WTC11 (cell line): ENCODE measurements around the gene SNX6. TPM values are rescaled to one million over a fixed set of nuclear protein-coding genes. Genes with fewer than 3 reads are reported as not detected.

Experiments used
- ATAC-seq: fragments of 200-7000 bp; cut with Tn5 transposase; 2 replicates; pipeline ENCODE4 v1.10.0; 2021; ENCODE audit warnings: mild to moderate bottlenecking, moderate library complexity
- CTCF ChIA-PET: fragments of 300-600 bp; sonication (Branson Sonifier 250); formaldehyde crosslinking; loops from one replicate; lab custom pipeline; 2021; ENCODE audit warnings: antibody characterized with exemption; lab: Charles Lee
- POLR2A ChIA-PET: fragments of 350-600 bp; sonication (Branson Sonifier 250); formaldehyde crosslinking; loops from one replicate; lab custom pipeline; 2021; ENCODE audit warnings: antibody characterized with exemption; lab: Charles Lee
- DNase-seq: peaks from one replicate; pipeline ENCODE4 v3.0.0; 2021; ENCODE audit warnings: low spot score
- H3K27ac Mint-ChIP-seq: 2 replicates; pipeline ENCODE4 v1.8.0; 2021; ENCODE audit warnings: mixed read lengths
- H3K27me3 Mint-ChIP-seq: 2 replicates; pipeline ENCODE4 v1.8.0; 2021; ENCODE audit warnings: low read depth, mild to moderate bottlenecking, moderate library complexity, mixed read lengths
- H3K36me3 Mint-ChIP-seq: 2 replicates; pipeline ENCODE4 v1.8.0; 2021; ENCODE audit warnings: mixed read lengths
- H3K4me1 Mint-ChIP-seq: 2 replicates; pipeline ENCODE4 v1.8.0; 2022; ENCODE audit warnings: mixed read lengths
- H3K4me3 Mint-ChIP-seq: 2 replicates; pipeline ENCODE4 v1.8.0; 2021; ENCODE audit warnings: mild to moderate bottlenecking, moderate library complexity, mixed read lengths
- H3K9me3 Mint-ChIP-seq: 2 replicates; pipeline ENCODE4 v1.8.0; 2021; ENCODE audit warnings: mixed read lengths
- CREB1 ChIP-seq: sonication (generic); formaldehyde crosslinking; IDR thresholded peaks from 2 replicates; pipeline ENCODE4 v1.8.0; 2023; ENCODE audit warnings: mild to moderate bottlenecking, missing genetic modification reagents
- ETV6 ChIP-seq: sonication (generic); formaldehyde crosslinking; IDR thresholded peaks from 2 replicates; pipeline ENCODE4 v1.8.1; 2022; ENCODE audit warnings: mild to moderate bottlenecking, missing genetic modification reagents
- IRF2 ChIP-seq: sonication (generic); formaldehyde crosslinking; IDR thresholded peaks from 2 replicates; pipeline ENCODE4 v1.8.0; 2022; ENCODE audit warnings: low read depth, missing genetic modification reagents, borderline replicate concordance
- MYBL2 ChIP-seq: sonication (generic); formaldehyde crosslinking; IDR thresholded peaks from 2 replicates; pipeline ENCODE4 v1.8.1; 2023; ENCODE audit warnings: mild to moderate bottlenecking, moderate library complexity, missing genetic modification reagents
- NFATC4 ChIP-seq: fragments of 250-450 bp; sonication (Bioruptor Pico); IDR thresholded peaks from 2 replicates; pipeline ENCODE4 v1.9.0; 2021; ENCODE audit warnings: mild to moderate bottlenecking
- NFE2L1 ChIP-seq: sonication (generic); formaldehyde crosslinking; IDR thresholded peaks from 2 replicates; pipeline ENCODE4 v1.8.1; 2023; ENCODE audit warnings: missing genetic modification reagents
- PRRX2 ChIP-seq: fragments of 250-450 bp; sonication (Bioruptor Pico); IDR thresholded peaks from 2 replicates; pipeline ENCODE4 v1.8.0; 2021; ENCODE audit warnings: mild to moderate bottlenecking
- SOX15 ChIP-seq: fragments of 250-450 bp; sonication (Bioruptor Pico); IDR thresholded peaks from 2 replicates; pipeline ENCODE4 v1.9.0; 2021; ENCODE audit warnings: mild to moderate bottlenecking
- SP1 ChIP-seq: sonication (generic); formaldehyde crosslinking; conservative IDR thresholded peaks from 2 replicates; pipeline ENCODE4 v1.8.1; 2022; ENCODE audit warnings: missing genetic modification reagents
- TEAD4 ChIP-seq: sonication (generic); formaldehyde crosslinking; IDR thresholded peaks from 2 replicates; pipeline ENCODE4 v1.8.0; 2022; ENCODE audit warnings: mild to moderate bottlenecking, missing genetic modification reagents
- ZNF232 ChIP-seq: sonication (generic); formaldehyde crosslinking; IDR thresholded peaks from 2 replicates; pipeline ENCODE4 v1.8.0; 2022; ENCODE audit warnings: mild to moderate bottlenecking, missing genetic modification reagents
- ZNF396 ChIP-seq: fragments of 250-450 bp; sonication (Bioruptor Pico); IDR thresholded peaks from 2 replicates; pipeline ENCODE4 v1.8.0; 2021; ENCODE audit warnings: mild to moderate bottlenecking, moderate library complexity, borderline replicate concordance
- total RNA-seq: library from RNA; stranded (reverse); gene quantifications from 3 replicates; pipeline ENCODE4 v1.2.3, GENCODE V29; 2021
- TF ChIP-seq, protein P1 (sequence below): fragments of 250-450 bp; sonication (Bioruptor Pico); IDR thresholded peaks from 2 replicates; pipeline ENCODE4 v1.9.0; 2021; ENCODE audit warnings: mild to moderate bottlenecking
- TF ChIP-seq, protein P2 (sequence below): sonication (generic); formaldehyde crosslinking; IDR thresholded peaks from 2 replicates; pipeline ENCODE4 v1.8.0; 2022; ENCODE audit warnings: mild to moderate bottlenecking, missing genetic modification reagents
- TF ChIP-seq, protein P3 (sequence below): sonication (generic); formaldehyde crosslinking; IDR thresholded peaks from 2 replicates; pipeline ENCODE4 v1.8.1; 2023; ENCODE audit warnings: mild to moderate bottlenecking, missing genetic modification reagents, moderate library complexity
- TF ChIP-seq, protein P4 (sequence below): sonication (generic); formaldehyde crosslinking; IDR thresholded peaks from 2 replicates; pipeline ENCODE4 v1.8.1; 2023; ENCODE audit warnings: mild to moderate bottlenecking, missing genetic modification reagents, borderline replicate concordance
- TF ChIP-seq, protein P5 (sequence below): sonication (generic); formaldehyde crosslinking; IDR thresholded peaks from 2 replicates; pipeline ENCODE4 v1.8.1; 2022; ENCODE audit warnings: missing genetic modification reagents, borderline replicate concordance
- TF ChIP-seq, protein P6 (sequence below): fragments of 250-450 bp; sonication (Bioruptor Pico); IDR thresholded peaks from 2 replicates; pipeline ENCODE4 v1.8.0; 2021; ENCODE audit warnings: mild to moderate bottlenecking
- TF ChIP-seq, protein P7 (sequence below): fragments of 250-450 bp; sonication (Bioruptor Pico); conservative IDR thresholded peaks from 2 replicates; pipeline ENCODE4 v1.9.0; 2021; ENCODE audit warnings: mild to moderate bottlenecking
- TF ChIP-seq, protein P8 (sequence below): sonication (generic); formaldehyde crosslinking; conservative IDR thresholded peaks from 2 replicates; pipeline ENCODE4 v1.8.1; 2022; ENCODE audit warnings: mild to moderate bottlenecking, missing genetic modification reagents
- TF ChIP-seq, protein P9 (sequence below): sonication (generic); formaldehyde crosslinking; IDR thresholded peaks from 2 replicates; pipeline ENCODE4 v1.8.1; 2023; ENCODE audit warnings: mild to moderate bottlenecking, moderate library complexity, missing genetic modification reagents

SNX6 gene
- total RNA-seq, 1 experiment from 2014 or later: 51.3 TPM

DNA sequence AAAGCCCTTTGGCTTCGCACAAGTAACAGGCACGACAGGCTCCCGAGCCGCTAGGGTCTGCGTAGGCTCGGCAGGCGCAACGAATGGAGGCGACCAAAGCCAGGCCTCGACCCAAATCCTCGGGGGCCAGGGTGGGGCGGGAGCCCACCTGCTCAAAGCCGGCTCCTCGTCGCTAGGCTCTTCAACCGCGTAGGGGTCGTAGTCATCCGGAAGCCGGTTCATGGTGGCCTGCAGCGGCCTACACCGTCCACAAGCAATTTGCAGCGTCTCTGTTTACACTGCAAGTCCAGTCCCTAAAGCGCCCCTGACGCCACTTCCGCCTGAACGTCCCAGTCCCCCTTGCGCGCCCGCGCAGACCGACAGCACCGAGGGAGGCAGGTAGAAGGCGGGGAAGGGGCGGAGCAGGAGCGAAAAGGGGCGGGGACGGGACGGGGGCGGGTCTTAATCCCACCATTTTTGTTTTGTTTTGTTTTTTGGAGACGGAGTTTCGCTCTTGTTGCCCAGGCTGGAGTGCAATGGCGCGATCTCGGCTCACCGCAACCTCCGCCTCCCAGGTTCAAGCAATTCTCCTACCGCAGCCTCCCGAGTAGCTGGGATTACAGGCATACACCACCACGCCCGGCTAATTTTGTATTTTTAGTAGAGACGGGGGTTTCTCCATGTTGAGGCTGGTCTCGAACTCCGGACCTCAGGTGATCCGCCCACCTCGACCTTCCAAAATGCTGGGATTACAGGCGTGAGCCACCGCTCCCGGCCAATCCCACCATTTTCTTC is 90.4 kb downstream of the SNX6 start, which contains the start of gene EAPP (continued):
- TF ChIP-seq, protein P1, sequence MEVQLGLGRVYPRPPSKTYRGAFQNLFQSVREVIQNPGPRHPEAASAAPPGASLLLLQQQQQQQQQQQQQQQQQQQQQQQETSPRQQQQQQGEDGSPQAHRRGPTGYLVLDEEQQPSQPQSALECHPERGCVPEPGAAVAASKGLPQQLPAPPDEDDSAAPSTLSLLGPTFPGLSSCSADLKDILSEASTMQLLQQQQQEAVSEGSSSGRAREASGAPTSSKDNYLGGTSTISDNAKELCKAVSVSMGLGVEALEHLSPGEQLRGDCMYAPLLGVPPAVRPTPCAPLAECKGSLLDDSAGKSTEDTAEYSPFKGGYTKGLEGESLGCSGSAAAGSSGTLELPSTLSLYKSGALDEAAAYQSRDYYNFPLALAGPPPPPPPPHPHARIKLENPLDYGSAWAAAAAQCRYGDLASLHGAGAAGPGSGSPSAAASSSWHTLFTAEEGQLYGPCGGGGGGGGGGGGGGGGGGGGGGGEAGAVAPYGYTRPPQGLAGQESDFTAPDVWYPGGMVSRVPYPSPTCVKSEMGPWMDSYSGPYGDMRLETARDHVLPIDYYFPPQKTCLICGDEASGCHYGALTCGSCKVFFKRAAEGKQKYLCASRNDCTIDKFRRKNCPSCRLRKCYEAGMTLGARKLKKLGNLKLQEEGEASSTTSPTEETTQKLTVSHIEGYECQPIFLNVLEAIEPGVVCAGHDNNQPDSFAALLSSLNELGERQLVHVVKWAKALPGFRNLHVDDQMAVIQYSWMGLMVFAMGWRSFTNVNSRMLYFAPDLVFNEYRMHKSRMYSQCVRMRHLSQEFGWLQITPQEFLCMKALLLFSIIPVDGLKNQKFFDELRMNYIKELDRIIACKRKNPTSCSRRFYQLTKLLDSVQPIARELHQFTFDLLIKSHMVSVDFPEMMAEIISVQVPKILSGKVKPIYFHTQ (CRISPR knock-in tag): 0 out of 2 replicates have a peak, but pooled peaks have one; percentile 27
- TF ChIP-seq, protein P2, sequence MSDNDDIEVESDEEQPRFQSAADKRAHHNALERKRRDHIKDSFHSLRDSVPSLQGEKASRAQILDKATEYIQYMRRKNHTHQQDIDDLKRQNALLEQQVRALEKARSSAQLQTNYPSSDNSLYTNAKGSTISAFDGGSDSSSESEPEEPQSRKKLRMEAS (CRISPR knock-in tag): peak; percentile 58
- TF ChIP-seq ZNF232 (CRISPR knock-in tag) (no peak), NFATC4 (CRISPR knock-in tag) (no peak), TEAD4 (CRISPR knock-in tag) (no peak), CREB1 (no peak), ETV6 (no peak), ZNF396 (no peak), PRRX2 (CRISPR knock-in tag) (no peak), IRF2 (CRISPR knock-in tag) (no peak)
- TF ChIP-seq, protein P3, sequence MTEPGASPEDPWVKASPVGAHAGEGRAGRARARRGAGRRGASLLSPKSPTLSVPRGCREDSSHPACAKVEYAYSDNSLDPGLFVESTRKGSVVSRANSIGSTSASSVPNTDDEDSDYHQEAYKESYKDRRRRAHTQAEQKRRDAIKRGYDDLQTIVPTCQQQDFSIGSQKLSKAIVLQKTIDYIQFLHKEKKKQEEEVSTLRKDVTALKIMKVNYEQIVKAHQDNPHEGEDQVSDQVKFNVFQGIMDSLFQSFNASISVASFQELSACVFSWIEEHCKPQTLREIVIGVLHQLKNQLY (CRISPR knock-in tag): no peak
- TF ChIP-seq, protein P4, sequence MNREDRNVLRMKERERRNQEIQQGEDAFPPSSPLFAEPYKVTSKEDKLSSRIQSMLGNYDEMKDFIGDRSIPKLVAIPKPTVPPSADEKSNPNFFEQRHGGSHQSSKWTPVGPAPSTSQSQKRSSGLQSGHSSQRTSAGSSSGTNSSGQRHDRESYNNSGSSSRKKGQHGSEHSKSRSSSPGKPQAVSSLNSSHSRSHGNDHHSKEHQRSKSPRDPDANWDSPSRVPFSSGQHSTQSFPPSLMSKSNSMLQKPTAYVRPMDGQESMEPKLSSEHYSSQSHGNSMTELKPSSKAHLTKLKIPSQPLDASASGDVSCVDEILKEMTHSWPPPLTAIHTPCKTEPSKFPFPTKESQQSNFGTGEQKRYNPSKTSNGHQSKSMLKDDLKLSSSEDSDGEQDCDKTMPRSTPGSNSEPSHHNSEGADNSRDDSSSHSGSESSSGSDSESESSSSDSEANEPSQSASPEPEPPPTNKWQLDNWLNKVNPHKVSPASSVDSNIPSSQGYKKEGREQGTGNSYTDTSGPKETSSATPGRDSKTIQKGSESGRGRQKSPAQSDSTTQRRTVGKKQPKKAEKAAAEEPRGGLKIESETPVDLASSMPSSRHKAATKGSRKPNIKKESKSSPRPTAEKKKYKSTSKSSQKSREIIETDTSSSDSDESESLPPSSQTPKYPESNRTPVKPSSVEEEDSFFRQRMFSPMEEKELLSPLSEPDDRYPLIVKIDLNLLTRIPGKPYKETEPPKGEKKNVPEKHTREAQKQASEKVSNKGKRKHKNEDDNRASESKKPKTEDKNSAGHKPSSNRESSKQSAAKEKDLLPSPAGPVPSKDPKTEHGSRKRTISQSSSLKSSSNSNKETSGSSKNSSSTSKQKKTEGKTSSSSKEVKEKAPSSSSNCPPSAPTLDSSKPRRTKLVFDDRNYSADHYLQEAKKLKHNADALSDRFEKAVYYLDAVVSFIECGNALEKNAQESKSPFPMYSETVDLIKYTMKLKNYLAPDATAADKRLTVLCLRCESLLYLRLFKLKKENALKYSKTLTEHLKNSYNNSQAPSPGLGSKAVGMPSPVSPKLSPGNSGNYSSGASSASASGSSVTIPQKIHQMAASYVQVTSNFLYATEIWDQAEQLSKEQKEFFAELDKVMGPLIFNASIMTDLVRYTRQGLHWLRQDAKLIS (CRISPR knock-in tag): no peak
- TF ChIP-seq, protein P5, sequence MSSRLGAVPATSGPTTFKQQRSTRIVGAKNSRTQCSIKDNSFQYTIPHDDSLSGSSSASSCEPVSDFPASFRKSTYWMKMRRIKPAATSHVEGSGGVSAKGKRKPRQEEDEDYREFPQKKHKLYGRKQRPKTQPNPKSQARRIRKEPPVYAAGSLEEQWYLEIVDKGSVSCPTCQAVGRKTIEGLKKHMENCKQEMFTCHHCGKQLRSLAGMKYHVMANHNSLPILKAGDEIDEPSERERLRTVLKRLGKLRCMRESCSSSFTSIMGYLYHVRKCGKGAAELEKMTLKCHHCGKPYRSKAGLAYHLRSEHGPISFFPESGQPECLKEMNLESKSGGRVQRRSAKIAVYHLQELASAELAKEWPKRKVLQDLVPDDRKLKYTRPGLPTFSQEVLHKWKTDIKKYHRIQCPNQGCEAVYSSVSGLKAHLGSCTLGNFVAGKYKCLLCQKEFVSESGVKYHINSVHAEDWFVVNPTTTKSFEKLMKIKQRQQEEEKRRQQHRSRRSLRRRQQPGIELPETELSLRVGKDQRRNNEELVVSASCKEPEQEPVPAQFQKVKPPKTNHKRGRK (CRISPR knock-in tag): no peak

DNA sequence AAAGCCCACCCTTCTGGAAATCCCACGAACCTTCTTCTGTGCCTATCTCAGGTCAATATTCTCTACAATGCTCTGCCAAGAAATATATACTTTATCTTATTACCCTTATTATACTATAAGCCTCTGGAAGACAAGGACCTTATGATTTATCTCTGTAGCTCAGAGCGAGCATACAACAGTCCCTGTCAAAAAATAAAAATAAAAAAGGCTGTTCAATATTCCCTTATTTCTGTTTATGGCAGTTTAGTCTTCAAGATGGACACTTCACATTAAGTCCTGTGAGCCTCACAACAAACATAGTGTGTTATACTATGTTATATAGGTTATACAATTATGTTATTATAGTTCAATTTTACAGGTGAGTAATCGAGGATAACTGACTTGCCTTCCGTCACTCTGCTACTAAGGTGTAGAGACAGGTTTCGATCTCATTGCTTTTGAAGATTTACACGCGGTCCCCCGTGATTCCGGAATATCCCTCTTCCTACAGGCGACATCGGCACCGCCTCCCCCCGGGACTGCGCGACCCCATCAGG is 91.0 kb downstream of the SNX6 start:
- peaks cover 11% of the 10 kb centered on the region for H3K4me1 Mint-ChIP-seq
- ChIA-PET CTCF (no interaction called here), POLR2A (no interaction called here)
- peak overlapping the region; percentile 100 for H3K27ac Mint-ChIP-seq
- DNase-seq (no peak), ATAC-seq (no peak)
- H3K4me3 Mint-ChIP-seq: peak overlapping the region; percentile 100
- no peaks in the 10 kb centered on the region for H3K9me3 Mint-ChIP-seq
- peaks cover 10% of the 10 kb centered on the region; the same call in 1 of the 2 replicates for H3K36me3 Mint-ChIP-seq
- H3K27me3 Mint-ChIP-seq: no peaks in the 10 kb centered on the region
- TF ChIP-seq, protein P6, sequence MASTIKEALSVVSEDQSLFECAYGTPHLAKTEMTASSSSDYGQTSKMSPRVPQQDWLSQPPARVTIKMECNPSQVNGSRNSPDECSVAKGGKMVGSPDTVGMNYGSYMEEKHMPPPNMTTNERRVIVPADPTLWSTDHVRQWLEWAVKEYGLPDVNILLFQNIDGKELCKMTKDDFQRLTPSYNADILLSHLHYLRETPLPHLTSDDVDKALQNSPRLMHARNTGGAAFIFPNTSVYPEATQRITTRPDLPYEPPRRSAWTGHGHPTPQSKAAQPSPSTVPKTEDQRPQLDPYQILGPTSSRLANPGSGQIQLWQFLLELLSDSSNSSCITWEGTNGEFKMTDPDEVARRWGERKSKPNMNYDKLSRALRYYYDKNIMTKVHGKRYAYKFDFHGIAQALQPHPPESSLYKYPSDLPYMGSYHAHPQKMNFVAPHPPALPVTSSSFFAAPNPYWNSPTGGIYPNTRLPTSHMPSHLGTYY (CRISPR knock-in tag): no peak
- TF ChIP-seq IRF2 (CRISPR knock-in tag) (no peak), NFE2L1 (CRISPR knock-in tag) (no peak), MYBL2 (CRISPR knock-in tag) (no peak), SOX15 (CRISPR knock-in tag) (no peak), SP1 (CRISPR knock-in tag) (no peak)
- TF ChIP-seq, protein P7, sequence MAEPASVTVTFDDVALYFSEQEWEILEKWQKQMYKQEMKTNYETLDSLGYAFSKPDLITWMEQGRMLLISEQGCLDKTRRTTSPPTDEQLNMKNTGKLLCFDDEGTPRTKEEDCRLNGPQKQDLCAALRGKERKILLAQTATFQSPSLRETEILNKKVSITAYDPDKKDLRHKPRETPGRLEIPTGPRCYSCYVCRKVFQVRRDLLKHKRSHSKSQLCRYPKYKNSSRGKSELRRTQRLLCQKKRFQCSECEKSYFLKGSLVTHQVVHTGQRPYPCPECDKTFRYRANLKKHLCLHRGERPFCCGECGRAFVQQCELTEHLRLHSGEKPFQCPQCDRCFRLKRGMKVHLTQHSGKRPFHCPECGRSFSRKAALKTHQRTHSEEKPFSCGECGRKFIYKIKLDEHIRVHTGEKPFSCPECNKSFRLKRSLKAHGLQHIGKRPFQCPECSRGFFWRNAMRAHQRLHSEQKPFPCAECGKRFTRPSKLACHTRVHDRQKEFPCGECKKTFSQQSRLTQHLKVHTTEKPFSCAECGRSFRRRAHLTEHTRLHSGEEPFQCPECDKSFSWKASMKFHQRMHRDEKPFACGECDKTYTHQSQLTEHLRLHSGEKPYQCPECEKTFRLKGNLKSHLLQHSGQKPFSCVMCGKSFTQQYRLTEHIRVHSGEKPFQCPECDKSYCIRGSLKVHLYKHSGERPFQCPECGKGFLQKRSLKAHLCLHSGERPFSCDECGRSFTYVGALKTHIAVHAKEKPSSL (CRISPR knock-in tag): no peak
- TF ChIP-seq, protein P8, sequence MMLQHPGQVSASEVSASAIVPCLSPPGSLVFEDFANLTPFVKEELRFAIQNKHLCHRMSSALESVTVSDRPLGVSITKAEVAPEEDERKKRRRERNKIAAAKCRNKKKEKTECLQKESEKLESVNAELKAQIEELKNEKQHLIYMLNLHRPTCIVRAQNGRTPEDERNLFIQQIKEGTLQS: no peak
- TF ChIP-seq, protein P9, sequence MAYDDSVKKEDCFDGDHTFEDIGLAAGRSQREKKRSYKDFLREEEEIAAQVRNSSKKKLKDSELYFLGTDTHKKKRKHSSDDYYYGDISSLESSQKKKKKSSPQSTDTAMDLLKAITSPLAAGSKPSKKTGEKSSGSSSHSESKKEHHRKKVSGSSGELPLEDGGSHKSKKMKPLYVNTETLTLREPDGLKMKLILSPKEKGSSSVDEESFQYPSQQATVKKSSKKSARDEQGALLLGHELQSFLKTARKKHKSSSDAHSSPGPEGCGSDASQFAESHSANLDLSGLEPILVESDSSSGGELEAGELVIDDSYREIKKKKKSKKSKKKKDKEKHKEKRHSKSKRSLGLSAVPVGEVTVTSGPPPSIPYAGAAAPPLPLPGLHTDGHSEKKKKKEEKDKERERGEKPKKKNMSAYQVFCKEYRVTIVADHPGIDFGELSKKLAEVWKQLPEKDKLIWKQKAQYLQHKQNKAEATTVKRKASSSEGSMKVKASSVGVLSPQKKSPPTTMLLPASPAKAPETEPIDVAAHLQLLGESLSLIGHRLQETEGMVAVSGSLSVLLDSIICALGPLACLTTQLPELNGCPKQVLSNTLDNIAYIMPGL (CRISPR knock-in tag): no peak
